Measurements from ENCODE around the gene UBXN2A.

UBXN2A gene

DNA sequence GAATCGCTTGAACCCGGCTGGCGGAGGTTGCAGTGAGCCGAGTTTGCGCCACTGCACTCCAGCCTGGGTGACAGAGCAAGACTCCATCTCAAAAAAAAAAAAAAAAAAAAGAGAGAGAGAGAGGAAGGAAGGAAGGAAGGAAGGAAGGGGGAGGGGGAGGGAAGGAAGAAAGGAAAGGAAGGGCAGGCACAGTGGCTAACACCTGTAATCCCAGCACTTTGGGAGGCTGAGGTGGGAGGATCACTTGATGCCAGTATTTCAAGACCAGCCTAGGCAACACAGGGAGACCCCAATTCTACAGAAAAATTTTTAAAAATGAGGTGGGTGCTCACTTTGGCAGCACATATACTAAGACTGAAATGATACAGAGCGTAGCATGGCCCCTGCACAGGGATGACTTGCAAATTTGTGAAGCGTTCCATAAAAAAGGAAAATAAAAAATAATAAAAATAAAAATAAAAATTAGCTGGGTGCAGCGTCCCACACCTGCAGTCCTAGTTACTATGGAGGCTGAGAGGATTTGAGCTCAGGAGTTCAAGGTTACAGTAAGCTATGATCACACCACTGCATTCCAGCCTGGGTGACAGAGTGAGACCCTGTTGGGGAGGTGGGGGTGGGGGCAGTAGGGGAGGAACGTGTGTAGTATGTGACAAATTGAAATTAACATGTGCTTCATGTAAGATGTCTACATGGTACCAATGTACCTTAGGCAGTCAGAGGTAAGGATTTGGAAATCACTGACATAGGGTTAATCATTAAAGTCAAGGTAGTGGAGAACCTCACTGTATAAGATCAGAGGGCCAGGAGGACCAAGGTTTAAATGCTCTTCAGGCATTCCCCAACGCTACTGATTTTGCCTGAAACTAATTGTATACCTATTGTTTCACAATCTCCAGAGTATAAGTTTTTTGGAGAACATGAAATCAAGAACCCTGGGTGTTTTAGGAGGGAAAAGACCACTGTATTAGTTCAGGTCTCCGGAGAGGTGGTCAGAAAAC lies 105.5 kb downstream of the UBXN2A start:
- no peak for DNase-seq (ENCODE audit: low spot score)

- no peak for DNase-seq (ENCODE audit: low spot score)
Observed at GRCh38 chr2:24046599-24046929, 106.3 kb downstream of the UBXN2A start.

DNA sequence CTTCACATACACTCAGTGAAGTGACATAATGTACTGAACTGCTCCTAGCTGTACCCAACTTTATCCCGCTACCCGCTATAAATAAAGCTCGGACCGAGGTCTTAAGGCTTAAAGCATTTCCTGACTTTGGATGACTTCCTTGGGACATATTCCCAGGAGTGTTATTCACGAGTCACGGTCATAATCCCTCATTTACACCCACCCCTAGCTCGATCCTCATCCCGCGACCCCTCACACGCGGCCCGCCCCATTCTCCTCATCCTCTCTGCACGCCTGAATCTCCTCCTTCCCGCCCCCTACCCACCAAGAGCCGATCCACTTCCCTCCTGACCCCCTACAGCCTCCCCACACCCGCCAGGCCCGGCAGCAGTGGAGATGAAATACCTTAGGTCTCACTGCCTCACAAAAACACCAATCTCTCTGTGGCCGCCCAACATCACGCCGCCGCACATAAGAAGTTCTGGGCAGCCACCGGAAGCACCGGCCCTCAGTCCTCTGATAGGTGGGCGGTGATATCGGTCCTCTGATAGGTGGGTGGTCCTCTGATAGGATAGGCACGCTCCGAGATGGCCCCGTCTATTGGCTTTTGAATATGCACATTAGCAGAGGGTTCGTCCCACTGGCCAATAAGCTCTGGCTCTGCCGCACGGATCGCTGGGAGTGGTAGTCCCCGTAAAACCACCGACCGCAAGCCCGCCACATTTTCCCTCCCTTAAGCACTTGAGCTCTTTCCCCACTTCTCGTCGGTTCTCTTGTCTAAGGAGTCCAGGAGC lies 106.9 kb downstream of the UBXN2A start, which contains the start of gene WDCP:
WDCP (minus strand) TSS at position 462 of the 773 bp plus-strand sequence. CDS start 7,897 bp downstream, outside the sequence.
- DNase-seq (ENCODE audit: low spot score): peak; percentile 93

- no peak for DNase-seq (ENCODE audit: low spot score)
Observed at GRCh38 chr2:24047703-24048033, 107.4 kb downstream of the UBXN2A start.

DNA sequence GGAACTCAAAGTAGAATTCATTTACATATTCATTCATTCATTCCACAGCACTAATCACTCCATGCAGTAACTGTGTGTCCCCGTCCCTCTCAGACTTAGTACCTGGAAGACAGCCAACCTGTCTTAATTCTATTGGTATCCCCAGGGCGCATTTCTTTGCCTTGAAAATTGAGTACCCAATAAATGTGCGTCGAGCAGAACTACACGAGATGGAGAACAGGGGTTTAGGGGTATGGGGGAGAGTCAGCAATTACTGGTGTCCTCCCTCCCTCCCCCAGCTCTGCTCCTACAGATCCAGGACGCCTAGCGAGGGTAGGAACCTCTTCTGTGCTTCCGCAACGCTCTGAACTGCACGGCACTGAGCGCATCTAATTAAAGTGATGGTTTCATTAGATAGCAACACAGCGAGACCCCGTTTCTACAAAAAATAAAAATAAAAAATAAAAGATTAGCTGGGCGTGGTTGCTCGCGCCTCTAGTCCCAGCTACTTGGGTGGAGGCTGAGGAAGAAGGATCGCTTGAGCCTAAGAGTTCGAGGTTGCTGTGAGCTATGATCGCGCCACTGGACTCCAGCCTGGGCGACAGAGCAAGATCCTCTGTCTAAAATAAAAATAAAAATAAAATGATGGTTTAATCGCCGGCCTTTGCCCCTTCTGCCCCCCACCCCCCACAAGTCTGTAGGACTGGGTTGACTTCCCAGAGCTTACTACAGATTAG lies 108.7 kb downstream of the UBXN2A start:
- no peak for DNase-seq (ENCODE audit: low spot score)

DNA sequence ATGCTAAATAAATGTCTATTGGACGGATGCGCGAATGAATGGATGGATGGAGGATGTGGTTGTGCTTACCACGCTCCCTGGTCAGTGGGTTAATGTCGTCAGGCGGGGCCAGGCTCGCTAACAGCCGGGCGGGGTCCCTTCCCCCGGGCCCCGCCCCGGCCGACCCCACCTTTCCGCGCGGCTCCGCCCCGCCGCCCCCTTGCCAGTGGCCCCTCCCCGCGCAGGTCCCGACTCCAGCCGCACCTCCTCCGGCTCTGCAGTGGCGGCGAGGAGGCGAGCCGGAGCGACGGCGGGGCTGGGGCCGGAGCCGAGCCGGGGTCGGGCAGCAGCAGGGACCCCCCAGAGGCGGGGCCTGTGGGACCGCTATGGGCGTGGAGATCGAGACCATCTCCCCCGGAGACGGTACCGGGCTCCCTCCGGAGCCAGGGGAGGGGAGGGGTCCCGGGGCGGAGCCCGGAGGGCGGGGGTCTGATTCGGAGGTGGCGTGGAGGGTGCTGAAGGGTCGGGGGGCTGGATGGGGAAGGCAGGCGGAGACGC lies 109.3 kb downstream of the UBXN2A start, which contains the start of gene FKBP1B:
FKBP1B (plus strand) TSS at position 257 of the 537 bp plus-strand sequence; CDS start at position 366, 109 bp downstream.
- DNase-seq (ENCODE audit: low spot score): peak; percentile 66

DNA sequence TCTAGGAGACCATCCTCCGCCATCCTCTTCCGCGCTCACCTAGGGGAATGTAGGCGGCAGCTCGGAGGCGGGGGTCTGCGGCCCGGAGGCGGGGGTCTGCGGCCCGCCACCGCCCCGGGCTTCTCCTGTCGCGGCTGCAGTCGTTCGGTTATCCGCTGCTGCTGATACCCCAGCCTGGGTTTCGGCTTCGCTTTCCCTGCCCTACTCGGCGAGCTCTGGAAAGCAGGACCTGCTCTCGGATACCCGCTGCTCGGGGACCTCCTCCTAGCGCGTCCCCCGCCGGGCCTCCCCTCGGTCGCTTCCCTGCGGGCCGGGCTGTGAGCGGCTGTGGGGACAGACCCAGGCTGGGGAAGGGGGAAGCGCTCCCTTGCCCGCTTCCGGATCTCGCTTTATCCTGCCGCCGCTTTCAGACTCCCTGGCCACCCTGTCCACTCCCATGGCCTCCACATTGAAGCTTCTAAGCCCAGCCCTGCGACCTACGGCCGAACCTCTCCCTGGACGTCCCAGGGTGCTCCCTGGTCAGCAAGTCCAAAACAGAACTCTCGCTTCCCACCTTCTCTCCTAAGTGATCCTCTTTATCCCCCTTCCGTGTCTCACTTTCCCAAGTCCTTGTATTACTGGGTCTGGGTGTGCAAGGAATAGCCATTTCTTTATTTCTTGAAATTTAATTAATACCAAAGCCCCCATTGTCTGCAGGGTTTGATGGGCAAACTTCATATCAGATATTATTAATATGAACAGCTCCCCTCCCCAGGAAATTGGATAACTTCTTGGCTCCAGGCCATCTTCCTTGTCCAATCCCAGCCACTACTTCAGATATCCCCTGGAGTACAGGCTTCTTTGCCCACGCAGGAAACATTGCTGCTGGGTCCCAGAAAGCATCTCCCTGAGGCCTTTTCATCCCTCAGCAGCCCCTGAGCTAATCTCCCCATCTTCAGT lies 110.0 kb downstream of the UBXN2A start:
- DNase-seq (ENCODE audit: low spot score): peak; percentile 12

DNA sequence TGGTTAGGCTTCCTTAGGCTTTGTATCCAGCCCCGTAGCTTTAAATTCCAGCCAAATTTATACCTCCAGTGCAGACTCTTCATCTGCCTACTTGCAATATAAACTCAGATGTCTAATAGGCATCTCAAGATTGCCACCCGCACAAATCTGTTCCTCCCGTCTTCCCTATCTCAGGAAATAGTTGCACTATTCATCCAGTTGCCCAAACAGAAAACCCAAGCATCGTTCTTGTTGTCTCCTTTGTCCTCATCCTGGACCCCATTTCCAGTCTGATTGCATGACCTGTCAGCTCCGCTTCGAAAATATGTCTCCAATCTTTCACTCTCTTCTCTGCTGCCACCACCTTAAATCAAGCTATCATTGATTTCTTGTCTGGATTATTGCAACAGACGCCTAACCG lies 111.6 kb downstream of the UBXN2A start:
- no peak for DNase-seq (ENCODE audit: low spot score)

GRCh38 chr2:24052951-24053350 lies 112.7 kb downstream of the UBXN2A start:
- DNase-seq (ENCODE audit: low spot score): no peak

Measured in AG08396 (cell line).